GM18858 (cell line): ENCODE results near the gene MAST2.
"Not testable (repeated sequence)": the region's sequence is repeated elsewhere in the genome, so short reads cannot be mapped to it uniquely, and the experiment has no call there.

ENCODE experiments used
- ATAC-seq: cut with Tn5 transposase; IDR thresholded peaks from one replicate; pipeline ENCODE4 v1.9.1; 2021; ENCODE audit not compliant: unreplicated experiment

Gene MAST2

DNA sequence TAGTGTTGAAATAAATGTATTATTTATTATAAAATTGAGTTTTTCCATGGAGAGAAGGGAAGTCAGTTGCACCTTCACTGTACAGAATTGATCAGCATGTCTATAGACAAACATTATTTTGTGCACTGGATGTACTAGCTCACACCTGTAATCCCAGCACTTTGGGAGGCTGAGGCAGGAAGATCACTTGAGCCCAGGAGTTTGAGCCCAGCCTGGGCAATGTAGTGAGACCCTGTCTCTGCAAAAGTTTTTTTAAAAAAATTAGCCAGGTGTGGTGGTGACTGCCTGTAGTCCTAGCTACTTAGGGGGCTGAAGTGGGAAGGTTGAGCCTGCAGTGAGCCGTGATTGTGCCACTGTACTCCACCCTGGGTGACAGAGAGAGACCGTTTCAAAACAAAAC lies 87.7 kb downstream of the MAST2 start:
- no peak for ATAC-seq

DNA sequence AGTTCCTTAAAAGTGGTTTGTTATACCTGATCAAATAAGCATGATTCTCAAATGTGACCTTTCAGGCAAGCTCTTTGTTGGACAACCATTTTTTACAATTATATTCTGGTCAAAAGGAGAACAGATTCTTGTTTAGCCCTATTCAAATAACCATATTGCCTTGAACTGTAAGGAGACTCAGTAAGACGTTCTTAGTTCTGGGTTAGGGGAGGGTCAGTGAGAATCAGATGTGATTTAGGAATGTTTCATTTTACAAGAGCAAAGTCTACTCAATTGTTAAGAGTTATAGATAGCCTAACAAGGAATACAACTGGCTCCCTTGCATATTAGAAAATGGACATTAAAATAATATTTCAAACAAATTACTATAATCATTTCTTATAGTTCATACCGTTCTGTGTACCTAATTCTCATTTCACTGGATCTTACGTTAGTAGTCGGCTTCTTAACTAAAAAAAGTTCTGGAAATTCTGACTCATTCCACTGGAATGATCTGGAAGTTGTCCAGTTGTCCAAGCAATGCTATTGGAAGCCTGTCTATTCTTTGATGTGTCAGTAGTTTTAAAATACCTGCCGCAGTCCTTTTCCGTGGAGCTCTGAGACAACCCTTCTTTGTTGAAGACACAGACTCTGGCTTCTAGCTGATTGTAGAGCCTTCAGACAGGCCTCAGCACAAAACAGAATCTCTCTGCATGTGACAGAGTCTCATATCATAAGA lies 88.8 kb downstream of the MAST2 start:
- ATAC-seq, result no peak

DNA sequence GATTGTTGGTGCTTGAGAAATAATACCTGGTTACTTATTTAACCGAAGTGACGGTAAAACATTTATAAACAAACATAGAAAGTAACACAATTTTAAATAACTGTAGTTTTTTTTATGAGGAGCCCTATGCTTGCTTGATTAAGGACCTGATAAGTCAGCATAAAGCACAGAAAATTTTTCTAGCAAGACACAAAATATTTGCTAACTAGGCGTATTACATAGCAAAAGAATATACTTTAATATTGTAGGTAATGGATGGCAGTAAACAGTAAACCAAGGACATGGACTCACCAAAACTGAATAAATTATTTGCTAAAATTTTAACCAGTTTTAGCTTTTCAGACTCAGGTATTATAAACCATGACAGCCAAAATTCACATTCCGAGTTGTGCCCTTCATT lies 90.9 kb downstream of the MAST2 start:
- ATAC-seq, result no peak

DNA sequence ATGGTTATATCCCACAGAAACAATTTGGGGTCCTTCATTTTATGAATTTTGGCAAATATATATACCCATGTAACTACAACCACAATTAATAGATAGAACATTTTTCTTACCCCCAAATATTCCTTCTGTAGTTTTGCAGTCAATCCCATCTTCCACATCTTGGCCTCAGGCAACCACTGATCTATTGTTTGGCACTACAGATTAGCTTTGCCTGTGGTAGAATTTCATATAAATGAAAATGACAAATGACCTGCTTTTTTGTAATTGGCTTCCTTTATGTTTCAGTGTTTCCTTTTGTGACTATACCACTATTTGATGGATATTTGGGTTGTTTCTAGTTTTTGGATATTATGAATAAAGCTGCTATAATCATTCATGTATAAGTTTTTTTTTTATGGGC lies 91.5 kb downstream of the MAST2 start:
- ATAC-seq, result no peak

DNA sequence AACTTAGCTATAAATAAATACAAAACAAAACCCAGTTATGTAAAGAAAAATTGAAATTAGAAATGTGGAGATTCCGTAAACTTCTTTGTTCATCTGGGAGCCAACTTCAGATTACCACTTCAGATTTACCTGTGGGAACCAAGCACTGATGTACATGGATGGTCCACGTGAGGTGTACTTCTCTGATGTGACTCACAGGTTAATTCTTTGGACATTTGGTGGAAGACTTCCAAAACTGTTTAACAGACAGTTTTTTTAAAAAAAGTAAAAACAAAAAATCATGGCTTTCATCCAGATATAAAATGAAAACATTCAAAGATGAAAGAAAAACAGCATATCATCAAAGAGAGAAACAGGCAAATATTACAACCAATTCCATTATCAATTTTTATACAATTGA lies 92.0 kb downstream of the MAST2 start:
- no peak for ATAC-seq

DNA sequence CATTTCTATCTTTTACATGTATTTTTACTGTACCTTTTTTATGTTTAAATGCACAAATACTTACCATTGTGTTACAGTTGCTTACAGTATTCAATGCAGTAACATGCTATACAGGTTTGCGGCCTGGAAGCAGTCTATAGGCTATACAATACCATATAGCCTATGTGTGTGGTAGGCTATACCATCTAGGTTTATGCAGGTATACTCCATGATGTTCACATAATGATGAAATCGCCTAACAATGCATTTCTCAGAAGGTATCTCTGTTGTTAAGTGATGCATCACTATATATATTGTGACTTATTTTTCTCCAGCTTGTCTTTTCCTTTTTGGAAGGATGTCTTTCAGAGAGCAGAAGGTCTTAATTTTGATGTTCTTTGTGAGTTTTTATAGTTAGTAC lies 103.5 kb downstream of the MAST2 start:
- no peak for ATAC-seq

DNA sequence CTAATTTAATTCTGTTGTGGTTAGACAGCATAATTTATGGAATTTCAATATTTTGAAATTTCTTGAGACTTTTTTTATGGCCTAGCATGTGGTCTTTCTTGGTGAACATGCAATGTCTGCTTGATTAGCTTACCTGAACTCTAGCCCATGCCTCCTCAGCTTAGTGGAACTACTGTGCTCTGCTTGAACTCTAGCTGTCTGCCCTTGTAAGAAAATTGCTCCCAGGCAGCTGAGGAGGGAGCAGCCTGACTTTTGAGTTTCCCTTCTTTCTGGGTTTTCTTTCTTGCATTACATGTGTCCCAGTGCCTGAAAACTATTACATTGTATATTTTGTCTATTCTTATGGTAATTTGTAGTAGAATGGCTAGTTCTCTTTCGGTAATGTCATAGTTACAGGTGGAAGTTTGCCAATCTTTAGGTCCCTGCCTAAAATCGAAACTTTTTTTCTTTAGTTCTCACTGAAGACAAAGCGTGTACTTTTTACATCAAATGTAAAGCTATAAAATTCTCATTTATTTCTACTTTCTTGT lies 105.3 kb downstream of the MAST2 start:
- no peak for ATAC-seq

DNA sequence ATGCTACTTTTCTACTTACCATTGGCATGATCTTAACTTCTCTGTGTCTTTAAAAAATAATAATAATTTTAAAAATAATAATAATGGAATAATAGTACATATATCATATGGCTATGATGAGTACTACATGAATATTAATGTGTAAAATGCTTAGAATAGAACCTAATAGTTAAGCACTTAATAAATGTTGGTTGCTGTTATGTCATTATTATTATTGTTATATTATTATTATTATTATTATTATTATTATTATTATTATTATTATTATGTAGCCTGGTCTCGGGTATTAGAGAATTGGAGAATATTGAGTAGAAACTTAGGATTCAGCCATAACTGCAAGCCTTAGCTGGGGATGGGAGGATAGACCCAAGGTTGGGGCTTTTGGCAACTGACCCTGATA lies 108.2 kb downstream of the MAST2 start:
- ATAC-seq, result no peak

DNA sequence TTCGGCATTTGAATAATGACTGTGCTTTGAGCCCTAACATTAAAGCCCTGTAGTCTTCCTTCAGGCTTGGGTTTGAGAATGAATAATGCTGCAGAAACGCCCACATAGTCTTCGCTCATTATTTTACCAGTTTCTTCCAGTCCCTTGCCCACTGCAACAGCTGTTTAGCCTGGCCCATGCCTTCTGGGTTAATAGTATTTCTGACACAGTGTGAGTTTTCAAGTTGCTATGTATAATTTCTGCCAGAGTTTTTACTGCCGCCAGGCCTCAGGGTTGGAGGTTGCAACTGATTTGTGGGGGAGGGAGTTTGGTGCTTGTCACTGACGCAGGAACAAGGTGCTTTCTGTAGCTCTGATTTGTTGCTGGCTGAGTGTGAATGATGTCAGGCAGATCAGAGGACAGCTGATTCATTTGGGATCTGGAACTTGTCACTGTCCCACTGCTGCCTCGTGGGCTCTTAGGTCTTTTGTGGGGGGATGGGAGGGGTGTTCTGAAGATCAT lies 109.8 kb downstream of the MAST2 start:
- ATAC-seq, result no peak

DNA sequence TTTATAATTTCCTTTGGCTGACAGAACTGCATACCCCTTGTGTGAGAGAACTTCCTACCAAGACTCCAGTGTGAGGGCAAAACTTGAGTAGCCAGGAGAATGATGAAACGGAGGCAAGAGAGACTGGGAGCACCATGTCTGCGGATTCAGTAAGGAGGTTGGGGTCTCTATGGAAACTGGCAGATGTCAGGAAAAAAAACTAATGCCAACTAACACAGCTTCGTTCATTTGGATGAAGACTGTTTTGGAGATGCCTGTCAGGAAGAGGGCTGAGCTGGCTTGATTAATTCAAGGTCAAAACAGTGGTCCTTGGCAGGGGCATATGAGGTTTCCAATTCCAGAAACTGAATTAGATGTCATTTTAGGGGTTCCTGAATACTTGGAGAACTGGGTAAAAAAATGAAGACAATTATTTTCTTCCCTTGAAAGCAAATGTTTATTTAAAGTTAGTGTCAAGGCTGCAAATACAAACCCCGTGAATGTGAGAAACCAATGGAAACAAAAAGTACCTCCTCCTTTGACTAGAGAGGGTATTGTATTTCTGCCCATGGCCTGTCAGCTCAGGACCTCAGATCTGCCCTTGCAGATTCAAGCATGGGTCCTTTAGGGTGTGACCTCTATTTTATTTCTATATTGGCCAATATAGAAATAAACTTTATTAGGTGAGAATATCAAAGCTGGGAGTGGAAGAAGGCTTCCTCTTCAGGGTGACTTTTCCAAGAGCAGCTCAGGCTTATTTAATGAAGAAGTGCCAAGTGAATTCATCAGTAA lies 110.5 kb downstream of the MAST2 start:
- ATAC-seq, result no peak

DNA sequence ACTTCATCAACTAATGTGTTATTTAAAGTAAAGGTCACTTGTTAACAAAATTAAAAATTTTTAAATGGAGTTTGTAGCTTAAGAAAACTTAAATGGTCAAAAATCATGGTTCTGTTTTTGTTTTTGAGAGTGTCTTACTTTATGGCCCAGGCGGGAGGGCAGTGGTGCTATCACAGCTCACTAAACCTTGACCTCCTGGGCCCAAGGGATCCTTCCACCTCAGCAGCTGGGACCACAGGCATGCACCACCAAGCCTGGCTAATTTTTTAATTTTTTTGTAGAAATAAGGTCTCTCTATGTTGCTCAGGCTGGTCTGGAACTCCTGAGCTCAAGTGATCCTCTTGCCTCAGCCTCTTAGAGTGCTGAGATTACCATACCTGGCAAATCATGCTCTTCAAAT lies 111.4 kb downstream of the MAST2 start:
- no peak for ATAC-seq

DNA sequence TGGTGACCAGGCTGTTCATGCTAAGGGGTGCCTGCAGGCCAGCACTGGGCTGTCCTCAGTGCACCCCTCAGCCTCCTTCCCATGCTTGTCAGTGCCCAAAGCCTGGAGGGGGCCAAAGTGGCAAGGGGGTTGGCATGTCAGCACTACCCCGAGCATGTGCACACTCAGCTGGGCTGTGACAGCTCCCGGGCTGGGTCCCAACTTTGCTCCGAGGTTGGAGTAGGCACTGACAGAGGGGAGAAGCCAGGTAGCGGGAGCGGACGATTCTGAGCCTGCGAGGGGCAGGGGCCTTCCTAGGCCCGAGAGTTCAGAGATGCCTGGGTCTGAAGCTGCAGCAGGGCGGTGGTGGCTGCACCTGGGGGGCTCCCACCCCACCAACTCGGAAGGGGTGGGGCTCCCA lies 119.0 kb downstream of the MAST2 start:
- ATAC-seq, result no peak

DNA sequence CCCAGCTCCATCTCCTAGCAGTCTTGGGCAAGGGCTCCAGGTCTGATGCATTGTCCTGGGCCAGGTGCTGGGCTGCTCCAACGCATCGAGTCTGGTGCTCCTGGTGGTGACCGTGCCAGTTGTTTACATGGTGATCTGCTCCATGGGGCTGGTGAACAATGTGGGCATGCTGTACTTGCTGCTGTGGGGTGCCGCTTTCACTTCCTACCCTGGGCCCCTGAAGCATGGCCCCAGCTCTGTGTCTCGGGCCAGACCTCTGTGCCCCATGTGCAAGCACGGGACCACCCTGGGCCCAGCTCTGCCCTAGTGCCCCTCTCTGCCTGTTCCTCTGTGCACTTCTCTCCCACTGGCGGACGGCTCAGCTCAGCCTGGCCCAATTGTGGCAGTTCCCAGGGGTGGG lies 119.4 kb downstream of the MAST2 start:
- ATAC-seq, result no peak

DNA sequence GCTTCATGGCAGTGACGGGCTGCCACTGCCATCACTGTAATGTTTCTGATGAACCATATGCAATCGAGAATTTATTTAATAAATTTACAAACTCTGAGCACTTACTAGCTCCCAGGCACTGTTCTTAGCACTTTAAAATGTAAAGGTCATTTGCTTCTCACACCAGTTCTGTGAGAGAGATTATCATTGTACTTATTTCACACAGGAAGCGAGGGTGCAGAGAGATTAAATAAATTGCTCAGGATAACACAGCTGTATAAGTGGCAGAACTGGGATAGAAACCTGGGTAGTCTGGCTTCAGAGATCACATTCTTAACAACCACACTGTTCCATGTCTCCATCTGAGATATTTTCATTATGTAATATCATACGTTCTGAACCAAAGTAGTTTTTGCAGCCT lies 119.9 kb downstream of the MAST2 start:
- ATAC-seq, result no peak

DNA sequence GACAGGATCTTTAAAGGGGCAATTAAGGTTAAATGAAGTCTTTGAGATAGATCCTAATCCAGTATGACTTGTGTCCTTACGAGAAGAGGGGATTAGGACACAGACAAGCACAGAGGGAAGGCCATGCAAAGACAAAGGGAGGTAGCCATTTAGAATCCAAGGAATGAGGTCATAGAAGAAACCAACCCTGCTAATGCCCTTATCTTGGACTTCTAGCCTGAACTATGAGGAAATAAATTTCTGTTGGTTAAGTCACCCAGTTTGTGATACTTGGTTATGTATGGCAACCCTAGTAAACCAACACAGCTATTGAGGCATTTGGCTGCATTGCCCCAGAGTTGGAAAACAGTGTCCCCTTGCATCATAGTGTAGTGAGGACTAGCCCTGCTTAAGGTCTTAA lies 121.3 kb downstream of the MAST2 start:
- ATAC-seq, result no peak

DNA sequence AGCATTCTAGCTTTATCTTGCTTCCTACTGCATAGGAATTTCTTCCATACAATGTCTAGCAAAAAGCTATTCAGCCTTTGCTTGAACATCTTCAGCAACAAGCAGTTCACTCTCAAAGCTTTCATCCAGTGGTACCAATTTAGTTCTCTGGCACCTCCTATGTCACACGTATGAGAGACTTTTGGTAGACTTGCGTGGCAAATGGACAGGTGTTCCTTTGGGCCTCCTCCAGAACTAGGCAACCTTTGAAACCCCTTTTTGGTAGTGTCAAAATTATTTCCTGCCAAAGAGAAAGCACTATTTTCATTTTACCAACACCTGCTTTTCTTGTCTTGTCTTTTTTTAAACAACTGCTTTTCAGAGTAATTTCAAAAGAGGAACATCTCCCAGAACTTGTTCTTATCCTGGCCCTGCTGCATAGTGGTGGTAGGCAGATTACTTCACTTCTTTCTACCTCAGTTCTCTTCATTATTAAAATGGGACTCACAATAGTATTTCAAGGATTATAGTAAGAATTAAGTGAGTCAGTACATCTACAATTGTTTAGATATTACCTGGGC lies 122.4 kb downstream of the MAST2 start:
- no peak for ATAC-seq

DNA sequence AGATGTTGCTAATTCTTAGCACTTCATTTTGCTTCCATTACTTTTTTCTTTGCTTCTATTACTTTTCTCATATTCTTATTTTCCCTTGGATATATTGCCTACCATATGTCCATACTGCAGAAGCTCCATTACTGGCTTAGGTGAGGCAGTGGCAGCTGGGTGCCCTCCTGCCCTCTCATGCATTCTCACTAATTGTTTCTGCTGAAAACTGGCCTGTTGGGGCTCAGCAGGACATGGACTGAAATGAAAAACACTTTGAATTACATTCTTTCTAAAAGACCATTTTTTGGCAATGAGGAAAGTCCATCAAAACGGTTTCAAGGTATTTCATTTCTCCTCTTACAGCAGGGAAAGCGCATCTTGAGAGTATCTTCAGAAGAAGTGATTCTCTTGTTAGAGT lies 122.9 kb downstream of the MAST2 start:
- no peak for ATAC-seq

DNA sequence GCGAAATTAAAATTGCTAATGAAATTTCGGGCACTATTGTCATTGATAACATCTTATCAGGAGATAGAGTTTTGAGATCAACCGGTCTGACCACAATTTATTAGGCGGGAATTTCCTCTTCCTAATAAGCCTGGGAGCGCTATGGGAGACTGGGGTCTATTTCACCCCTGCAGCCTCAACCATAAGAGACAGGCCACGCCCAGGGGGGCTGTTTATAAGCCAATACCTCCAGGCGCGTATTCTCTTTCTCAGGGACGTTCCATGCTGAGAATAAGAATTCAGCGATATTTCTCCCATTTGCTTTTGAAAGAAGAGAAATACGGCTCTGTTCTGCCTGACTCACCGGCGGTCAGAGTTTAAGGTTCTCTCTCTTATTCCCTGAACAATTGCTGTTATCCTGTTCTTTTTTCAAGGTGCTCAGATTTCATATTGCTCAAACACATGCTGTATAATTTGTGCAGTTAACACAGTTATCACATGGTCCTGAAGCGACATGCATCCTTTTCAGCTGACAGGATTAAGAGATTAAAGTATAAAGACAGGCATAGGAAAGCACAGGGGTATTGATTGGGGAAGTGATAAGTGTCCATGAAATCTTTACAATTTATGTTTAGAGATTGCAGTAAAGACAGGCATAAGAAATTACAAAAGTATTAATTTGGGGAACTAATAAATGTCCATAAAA lies 124.0 kb downstream of the MAST2 start:
- ATAC-seq, result not testable (repeated sequence)

DNA sequence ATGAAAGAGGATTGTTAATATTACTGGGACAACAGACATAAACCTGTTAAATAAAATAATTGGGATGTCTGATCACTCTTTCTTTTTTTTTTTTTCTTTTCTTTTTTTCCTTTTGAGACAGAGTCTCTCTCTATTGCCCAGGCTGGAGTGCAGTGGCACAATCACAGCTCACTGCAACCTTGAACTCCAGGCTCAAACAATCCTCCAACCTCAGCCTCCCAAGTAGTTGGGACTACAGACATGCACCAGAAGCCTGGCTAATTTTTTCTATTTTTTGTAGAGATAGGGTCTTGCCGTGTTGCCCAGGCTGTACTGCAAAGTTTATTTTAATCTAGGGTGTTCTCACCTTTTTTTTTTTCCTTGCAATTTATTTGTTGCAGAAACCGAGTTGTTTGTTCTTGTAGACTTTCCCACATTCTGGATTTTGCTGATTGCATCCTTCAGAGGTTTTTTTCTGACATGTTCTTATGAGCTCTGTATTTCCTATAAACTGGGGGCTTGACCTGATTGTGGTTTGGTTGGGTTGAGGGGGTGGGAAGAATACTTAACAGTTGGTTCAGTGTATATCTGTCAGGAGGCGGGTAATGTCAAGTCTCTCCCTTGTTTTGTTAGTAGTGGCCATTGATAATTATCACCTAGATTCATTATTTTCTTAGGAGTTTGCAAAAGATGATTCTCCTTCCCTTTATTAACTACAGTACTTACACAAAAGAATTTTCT lies 125.2 kb downstream of the MAST2 start:
- no peak for ATAC-seq

DNA sequence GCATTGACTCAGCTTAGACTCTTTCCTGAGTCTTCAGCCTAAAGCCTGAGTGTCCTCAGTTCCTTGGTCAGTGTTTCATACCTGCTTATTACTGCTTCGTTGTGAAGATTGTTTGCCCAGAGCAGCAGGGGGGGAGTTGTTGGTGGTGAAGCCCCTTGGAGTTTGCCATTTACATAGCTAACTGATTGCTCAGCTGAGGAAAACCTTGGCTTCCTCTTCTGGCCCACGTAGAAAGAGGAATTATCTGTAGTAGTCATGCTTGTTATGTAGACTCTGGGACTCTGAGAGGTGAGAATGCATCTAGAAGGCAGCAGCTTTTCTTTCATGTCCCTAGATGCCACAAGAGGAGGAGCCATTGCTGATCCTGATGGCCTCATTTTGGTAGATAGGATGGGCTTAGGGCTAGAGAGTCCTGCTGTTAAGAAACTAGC lies 125.9 kb downstream of the MAST2 start:
- ATAC-seq, result no peak
